SKM-1 (cell line): ENCODE measurements around the gene COG5.
"Not testable (repeated sequence)": the region's sequence is repeated elsewhere in the genome, so short reads cannot be mapped to it uniquely, and the experiment has no call there.

ENCODE experiments used
- DNase-seq: peaks from one replicate; lab custom pipeline; 2025; ENCODE audit not compliant: unreplicated experiment; lab: John Stamatoyannopoulos, UW

The COG5 gene

GRCh38 chr7:107167483-107168232, 396.1 kb downstream of the COG5 start:
- DNase-seq, result peak; percentile 71

DNA sequence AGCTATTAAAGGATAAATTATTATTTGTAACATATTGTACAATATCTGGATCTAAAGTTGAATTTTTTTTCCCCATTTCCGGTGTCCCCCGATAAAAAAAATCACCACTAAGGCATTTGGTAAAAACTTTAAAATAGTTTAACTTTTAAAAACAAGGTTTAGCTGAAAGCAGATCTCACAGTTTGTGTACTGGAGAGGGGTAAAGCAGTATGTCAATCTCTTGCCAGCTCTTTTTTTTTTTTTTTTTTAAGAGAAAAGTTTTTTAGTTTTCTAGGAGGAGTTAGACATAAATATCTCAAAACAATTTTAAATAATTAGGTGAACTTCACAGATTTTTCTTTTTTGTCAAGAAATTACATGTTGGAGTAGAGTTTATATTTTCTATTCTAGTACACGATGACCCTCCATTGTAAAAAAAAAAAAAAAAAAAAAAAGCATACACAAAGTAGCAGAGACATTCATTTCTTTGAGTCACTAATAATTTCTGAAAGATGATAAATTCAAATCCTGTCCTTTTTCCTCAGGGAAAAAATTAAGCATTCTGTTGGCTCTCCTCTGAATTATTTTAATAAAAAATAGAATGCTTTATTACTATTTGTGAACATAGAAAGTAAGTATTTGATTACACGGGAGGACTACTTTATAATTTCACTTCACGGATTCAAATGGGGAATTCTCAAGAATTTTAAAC, 396.8 kb downstream of the COG5 start:
- DNase-seq, result no peak

DNA sequence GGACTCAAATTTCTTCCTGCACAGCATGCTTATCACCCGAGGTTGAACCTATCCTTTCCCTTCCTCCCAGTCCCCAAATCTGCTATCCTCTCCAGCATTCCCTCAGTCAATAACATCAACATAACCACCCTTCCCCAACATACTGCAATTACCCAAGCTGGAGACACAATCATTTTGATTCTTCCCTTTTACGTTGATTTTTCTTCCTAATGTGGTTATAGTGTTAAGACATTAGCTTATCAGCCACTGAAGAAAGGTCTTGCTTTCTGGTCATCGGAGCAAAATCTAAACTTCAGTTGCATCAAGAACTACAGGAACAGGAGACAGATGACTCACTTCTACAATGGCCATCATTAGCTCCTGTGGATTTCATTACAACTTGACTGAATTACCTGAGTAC, 398.4 kb downstream of the COG5 start:
- DNase-seq, result no peak

DNA sequence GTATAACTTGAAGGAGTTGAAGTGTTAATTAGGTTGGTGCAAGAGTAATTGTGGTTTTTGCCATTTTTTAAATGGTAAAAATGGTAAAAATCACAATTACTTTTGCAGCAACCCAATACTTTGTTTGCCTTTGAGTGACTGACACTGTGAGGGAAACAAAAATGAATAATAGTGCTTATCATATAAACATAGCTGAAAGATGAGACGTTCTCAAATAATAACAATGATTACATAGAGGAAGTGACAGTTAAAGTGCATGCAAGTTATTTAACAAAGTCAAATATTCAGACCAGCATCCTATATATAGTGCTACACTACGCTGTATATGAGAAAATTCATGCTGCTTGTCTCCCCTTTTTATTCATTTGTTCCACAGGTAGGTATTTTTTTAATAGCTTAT, 399.6 kb downstream of the COG5 start:
- DNase-seq, result no peak

DNA sequence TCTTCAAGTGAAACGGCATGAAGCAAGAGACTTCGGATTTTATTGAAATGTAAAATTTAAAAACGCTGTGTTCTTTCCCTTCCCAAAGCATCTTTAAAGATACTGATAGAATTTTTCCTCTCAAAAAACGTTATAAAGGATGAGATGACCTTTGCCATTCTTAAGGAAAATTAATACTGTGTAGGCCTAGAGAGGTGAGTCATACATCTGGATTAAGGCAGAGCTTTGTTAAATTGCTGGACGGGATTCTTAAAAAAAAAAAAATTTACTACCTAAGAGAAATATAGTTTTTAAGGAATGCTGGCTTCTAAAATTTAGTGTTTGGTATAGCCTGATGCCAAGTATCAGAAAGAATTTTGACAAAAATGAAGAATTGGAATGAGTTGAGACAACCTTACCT, 401.2 kb downstream of the COG5 start:
- no peak for DNase-seq

GRCh38 chr7:107161415-107161814, 402.3 kb downstream of the COG5 start:
- no peak for DNase-seq

- no peak for DNase-seq
Measured at GRCh38 chr7:107160389-107160788, 403.3 kb downstream of the COG5 start.

DNA sequence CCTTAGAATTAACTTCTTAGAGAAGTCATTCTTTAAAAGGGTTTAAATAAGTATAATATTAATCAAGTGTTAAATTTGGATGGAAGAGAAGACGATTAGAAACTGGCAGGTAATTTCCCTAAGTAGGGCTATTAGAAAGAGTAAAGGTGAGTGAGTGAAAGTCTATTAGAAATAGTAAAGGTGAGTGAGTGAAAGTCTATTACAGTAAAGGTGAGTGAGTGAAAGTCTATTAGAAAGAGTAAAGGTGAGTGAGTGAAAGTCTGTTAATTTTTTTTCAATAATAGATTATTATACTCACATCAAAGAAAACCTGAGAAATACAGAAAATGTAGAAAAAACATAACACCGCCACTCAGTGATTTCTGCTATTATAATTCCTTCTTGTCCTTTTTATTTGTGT, 405.7 kb downstream of the COG5 start:
- DNase-seq, result no peak

DNA sequence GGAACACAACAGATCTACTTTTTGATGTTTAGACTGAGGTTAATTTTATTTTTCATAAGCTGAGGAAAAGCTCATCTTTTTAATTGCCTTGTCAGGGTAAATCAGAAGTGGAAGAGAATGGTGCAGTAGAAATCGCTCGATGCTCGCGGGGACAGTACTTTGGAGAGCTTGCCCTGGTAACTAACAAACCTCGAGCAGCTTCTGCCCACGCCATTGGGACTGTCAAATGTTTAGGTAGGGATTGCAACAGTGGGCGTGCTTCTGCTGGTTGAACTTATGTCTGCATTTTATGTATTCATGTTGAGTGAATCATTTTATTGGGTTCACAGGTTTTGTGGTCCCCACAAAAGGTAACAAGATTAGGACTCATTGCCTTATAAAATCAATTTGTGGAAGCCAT, 406.6 kb downstream of the COG5 start:
- DNase-seq, result no peak

DNA sequence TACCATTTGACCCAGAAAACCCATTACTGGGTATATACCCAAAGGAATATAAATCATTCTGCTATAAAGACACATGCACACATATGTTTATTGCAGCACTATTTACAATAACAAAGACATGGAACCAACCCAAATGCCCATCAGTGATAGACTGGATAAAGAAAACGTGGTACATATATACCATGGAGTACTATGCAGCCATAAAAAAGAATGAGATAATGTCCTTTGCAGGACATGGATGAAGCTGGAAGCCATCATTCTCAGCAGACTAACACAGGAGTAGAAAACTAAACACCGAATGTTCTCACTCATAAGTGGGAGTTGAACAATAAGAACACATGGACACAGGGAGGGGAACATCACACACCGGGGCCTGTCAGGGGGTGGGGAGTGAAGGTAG, 408.0 kb downstream of the COG5 start:
- not testable (repeated sequence) for DNase-seq

- no peak for DNase-seq
Measured at GRCh38 chr7:107154826-107155225, 408.9 kb downstream of the COG5 start.

DNA sequence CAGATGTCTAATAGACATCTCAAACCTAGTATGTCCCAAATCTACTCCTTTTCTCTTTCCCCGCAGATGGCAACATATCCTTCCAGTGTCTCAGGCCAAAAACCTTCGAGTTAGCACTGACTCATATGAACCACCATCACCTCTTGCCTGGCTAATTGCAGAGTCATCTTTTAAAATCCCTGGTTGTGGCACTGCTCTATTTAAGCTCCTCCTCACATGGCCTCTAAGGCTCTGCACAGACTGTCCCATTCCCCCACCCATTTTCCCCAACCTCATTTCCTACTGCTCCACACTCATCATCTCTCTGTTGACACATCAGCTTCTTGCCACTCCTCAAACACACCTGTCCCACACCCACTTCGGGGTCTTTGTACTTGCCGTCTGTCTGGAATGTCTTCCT, 411.7 kb downstream of the COG5 start:
- DNase-seq, result no peak
